ENCODE measurements around the gene LCE3B.
A peak's percentile ranks its signal among the peaks of the same experiment; 100 is the strongest.
"Not testable (repeated sequence)": the region's sequence is repeated elsewhere in the genome, so short reads cannot be mapped to it uniquely, and the experiment has no call there.

Gene LCE3B

DNA sequence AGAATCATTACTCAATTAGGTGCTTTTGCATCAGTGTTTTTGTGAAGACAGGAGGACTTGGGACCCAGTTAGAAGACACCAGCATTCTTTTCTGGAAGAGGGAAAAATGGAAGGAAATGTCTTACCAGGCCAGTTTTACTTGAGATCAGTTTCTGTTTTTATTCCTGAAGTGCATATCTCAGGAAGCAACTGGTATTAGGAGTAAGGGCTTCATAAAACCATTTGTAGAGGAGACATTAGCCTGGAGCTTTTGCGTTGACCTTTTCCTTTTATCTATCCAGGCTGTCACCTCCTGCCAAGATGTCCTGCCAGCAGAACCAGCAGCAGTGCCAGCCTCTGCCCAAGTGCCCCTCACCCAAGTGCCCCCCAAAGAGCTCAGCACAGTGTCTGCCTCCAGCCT, at the start of gene LCE3B:
TSS of gene LCE3B (plus strand) at position 301 of the 400 bp plus-strand sequence. CDS start at position 301, 0 bp downstream.
- no peak for DNase-seq (ENCODE audit: low read depth)

DNA sequence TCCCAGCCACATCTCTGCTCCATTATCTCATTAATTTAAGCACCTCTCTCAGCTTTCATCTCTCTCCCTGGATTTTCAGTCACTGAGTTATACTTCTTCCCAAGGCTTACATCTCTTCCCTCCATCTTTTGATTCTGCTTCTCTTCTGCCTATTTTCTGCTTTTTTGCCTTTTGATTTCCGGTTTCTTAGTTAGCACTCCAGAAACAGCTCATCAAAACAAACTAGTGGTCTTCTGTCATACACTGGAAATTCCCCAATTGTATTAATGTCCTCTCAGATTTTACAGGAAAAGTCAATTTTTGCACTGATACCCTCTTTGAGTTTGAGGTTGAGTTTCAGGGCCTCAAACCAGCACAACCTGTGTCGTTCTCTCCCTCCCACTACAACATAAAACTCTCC, 48.5 kb upstream of the LCE3B start:
- DNase-seq (ENCODE audit: low read depth), result no peak

GRCh38 chr1:152565535-152566215, 47.9 kb upstream of the LCE3B start:
- no peak for DNase-seq (ENCODE audit: low read depth)

GRCh38 chr1:152566681-152567080, 46.9 kb upstream of the LCE3B start, which contains the start of gene LCE3E:
Gene LCE3E, minus strand, starts transcription at chr1:152566780. Its CDS starts 572 bp downstream, at chr1:152566208.
- no peak for DNase-seq (ENCODE audit: low read depth)

- no peak for DNase-seq (ENCODE audit: low read depth)
These were observed 36.4 kb upstream of the LCE3B start for GRCh38 chr1:152577168-152577567.

GRCh38 chr1:152579526-152579925, 34.1 kb upstream of the LCE3B start:
- DNase-seq (ENCODE audit: low read depth), result not testable (repeated sequence)

- DNase-seq (ENCODE audit: low read depth), result no peak
These were observed 33.2 kb upstream of the LCE3B start, which contains the start of gene LCE3D for GRCh38 chr1:152580433-152580832. Gene LCE3D, minus strand, starts transcription at chr1:152580516. Its CDS starts 580 bp downstream, at chr1:152579936.

GRCh38 chr1:152582647-152583046, 31.0 kb upstream of the LCE3B start:
- DNase-seq (ENCODE audit: low read depth), result no peak

DNA sequence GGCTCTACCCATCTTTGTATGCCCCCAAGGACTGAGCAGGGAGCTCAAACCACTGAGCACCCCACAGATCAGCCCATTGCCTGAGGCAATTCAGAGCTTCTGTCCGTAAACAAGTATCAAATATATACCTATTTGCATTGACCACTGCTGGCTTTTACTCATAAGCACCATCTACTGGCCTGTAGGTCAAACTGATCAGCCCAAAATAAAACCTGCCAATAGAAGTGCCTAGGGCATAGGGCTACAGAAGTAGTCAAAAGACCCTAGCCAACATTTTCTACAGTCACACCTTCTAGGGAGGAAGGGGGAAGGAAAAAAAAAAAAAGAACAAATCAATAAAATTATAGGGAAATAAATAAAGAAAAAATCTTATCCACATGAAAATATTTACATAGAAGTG, 28.0 kb upstream of the LCE3B start:
- no peak for DNase-seq (ENCODE audit: low read depth)

DNA sequence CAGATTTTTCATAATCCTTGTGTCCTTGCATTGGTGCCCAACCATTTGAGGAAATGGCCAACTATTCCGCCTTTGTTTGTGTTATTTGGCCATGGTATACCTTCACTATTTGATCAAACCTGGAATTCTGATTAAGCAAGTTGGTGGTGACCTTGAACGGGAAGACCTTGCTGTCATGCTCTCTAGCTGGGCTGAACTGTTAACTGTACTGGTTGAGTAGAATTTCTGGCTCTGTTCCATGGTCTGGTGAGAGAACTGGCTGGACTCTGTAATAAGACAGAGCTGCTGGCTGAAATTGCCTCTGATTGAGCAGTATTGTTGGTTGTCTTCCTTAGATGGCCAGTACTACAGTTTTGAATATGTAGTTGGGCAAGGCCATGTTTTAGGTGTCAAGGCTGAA, 16.6 kb upstream of the LCE3B start:
- DNase-seq (ENCODE audit: low read depth), result no peak

- no peak for DNase-seq (ENCODE audit: low read depth)
These were observed 13.7 kb upstream of the LCE3B start, which contains the start of gene LCE3C for GRCh38 chr1:152599934-152600333. Gene LCE3C, plus strand, starts transcription at chr1:152600234. Its CDS starts 498 bp downstream, at chr1:152600732.

GRCh38 chr1:152621993-152622392, 8.4 kb downstream of the LCE3B start:
- no peak for DNase-seq (ENCODE audit: low read depth)

GRCh38 chr1:152622803-152623202, 9.2 kb downstream of the LCE3B start, which contains the start of gene LCE3A:
Gene LCE3A, minus strand, starts transcription at chr1:152623103. Its CDS starts 0 bp downstream, at chr1:152623103.
- no peak for DNase-seq (ENCODE audit: low read depth)

DNA sequence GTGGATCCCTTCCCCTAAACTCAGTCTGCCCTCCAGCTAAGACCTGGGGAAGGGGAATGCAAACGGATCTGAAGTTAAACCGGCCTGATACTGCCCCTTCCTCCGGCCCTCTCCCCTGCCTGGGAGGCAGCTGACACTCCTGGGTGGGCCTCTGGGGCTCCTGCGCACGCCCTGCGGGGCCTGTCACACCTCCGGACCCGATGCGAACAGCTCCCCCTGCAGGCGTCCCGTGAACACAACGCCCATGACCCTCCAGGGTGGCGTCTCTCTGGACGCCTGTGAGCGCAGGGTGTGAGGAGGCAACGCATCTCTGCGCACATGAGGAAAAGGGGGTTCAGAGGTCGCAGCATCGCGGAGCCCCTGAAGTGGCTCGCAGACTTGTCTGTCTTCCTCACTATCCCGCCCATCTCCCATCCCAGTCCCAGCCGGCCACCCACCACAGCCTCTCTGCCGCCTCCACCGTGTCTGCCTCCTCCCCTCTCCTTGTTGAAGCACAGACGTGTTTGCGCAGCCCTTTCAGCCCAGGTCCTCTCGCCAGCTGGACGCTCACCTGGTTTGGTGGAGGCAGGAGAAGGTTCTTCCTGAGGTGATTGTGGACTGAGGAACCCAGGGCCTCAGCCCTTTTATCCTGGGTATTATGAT, 9.7 kb downstream of the LCE3B start:
- DNase-seq (ENCODE audit: low read depth), result no peak

- DNase-seq (ENCODE audit: low read depth), result no peak
These were observed 13.1 kb downstream of the LCE3B start for GRCh38 chr1:152626744-152627143.

DNA sequence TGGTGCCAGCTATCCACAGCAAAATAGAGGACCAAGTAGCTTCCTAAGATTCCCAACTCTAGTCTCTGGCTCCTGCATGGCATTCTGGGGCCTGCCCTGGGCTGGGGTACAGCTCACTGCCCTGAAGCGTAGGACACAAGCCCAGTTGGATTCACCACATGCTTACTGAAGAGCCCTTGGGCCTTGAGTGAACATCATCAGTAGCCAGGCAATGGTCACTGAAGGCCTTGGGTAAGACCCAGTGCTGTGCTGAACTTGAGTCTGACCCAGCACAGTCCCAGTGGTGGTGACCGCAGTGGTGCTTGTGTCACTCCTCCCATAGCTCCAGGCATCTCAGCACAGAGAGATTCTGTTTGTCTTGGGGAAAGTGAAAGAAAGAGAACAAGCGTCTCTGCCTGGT, 17.0 kb downstream of the LCE3B start:
- DNase-seq (ENCODE audit: low read depth), result no peak

- no peak for DNase-seq (ENCODE audit: low read depth)
These were observed 26.7 kb downstream of the LCE3B start for GRCh38 chr1:152640351-152640750.

- no peak for DNase-seq (ENCODE audit: low read depth)
These were observed 30.3 kb downstream of the LCE3B start for GRCh38 chr1:152643945-152644344.

DNA sequence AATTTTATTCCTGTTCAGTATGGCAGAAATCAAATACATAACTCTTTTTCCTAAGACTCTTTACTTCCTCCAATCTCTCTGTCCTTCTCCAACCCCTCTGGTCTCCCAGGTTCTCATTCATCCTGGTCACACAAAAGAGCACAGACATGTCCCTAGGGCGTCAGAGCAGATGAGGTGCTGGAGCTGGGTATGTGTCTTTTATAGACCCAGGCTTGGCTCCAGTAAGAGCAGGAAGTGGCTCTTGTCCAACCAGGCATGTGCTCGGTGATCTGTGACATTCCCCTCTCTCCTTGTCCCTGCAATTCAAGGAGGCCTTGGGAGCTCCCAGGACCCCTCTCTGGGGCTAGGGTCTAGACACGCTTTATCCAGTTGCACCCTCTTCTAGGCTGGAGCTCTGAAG, 31.5 kb downstream of the LCE3B start:
- DNase-seq (ENCODE audit: low read depth), result no peak

DNA sequence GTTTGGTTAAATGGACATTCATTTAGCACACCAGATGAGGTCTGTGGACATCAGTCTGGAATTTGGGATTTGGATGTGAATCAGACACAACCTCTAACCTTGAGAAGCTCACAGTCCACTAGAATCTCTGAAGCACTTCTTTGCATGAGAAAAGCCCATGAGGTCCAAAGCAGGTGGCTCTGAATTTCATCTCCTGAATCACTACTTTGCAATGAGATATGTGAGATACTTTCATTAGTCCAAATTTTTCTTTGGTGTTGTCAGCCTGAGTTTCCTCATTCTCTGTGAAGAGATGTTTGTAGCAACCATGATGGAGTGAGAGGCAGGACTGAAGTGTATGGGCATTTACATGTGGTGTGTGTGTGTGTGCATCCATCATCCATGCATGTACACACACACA, 33.0 kb downstream of the LCE3B start:
- DNase-seq (ENCODE audit: low read depth), result no peak

GRCh38 chr1:152654110-152654509, 40.5 kb downstream of the LCE3B start:
- peak; percentile 15 for DNase-seq (ENCODE audit: low read depth)

GRCh38 chr1:152656459-152656858, 42.8 kb downstream of the LCE3B start:
- no peak for DNase-seq (ENCODE audit: low read depth)

GRCh38 chr1:152657677-152658076, 44.1 kb downstream of the LCE3B start:
- DNase-seq (ENCODE audit: low read depth), result no peak
